Spleen (tissue), 11 donors: Measurements from ENCODE around the gene SUCO. TPM values are rescaled to one million over a fixed set of nuclear protein-coding genes. Genes with fewer than 3 reads are reported as not detected.

ENCODE experiments used
- DNase-seq: peaks from one replicate; pipeline ENCODE4 v3.0.0-alpha.2; 2020
- H3K27ac ChIP-seq, 8 donors: fragments of 200-600 bp; sonication (generic) in 7 of 8; 1 replicate in 4 of 8; 2 replicates in 4 of 8; pipeline versions ENCODE4 v1.5.0 to v1.8.0; 2016 to 2021; ENCODE audit warnings: inconsistent platforms in 4 of 8, mild to moderate bottlenecking in 4 of 8, moderate library complexity in 1 of 8
- H3K27me3 ChIP-seq, 7 donors: fragments of 200-600 bp; sonication (generic) in 6 of 7; replicated peaks in 1 of 7; 1 replicate in 4 of 7; 2 replicates in 3 of 7; pipeline versions ENCODE4 v1.5.0 to v1.8.0; 2016 to 2021; ENCODE audit warnings: inconsistent platforms in 3 of 7, mild to moderate bottlenecking in 1 of 7
- H3K36me3 ChIP-seq, 6 donors: fragments of 200-600 bp; sonication (generic) in 5 of 6; 1 replicate in 4 of 6; 2 replicates in 2 of 6; pipeline versions ENCODE4 v1.5.0 to v1.8.0; 2016 to 2021; ENCODE audit warnings: inconsistent platforms in 2 of 6
- H3K4me1 ChIP-seq, 6 donors: fragments of 200-600 bp; sonication (generic) in 5 of 6; 1 replicate in 3 of 6; 2 replicates in 3 of 6; pipeline versions ENCODE4 v1.5.0 to v1.8.0; 2016 to 2021; ENCODE audit warnings: inconsistent platforms in 3 of 6
- H3K4me3 ChIP-seq, 8 donors: fragments of 200-600 bp; sonication (generic) in 7 of 8; 1 replicate in 4 of 8; 2 replicates in 4 of 8; pipeline versions ENCODE4 v1.5.0 to v1.8.0; 2016 to 2021; ENCODE audit warnings: inconsistent platforms in 4 of 8, mild to moderate bottlenecking in 4 of 8, moderate library complexity in 2 of 8
- H3K9me3 ChIP-seq, 8 donors: fragments of 200-600 bp; sonication (generic) in 7 of 8; 1 replicate in 4 of 8; 2 replicates in 4 of 8; pipeline versions ENCODE4 v1.5.0 to v1.8.0; 2016 to 2021; ENCODE audit warnings: inconsistent platforms in 4 of 8
- POLR2A ChIP-seq, 3 donors: fragments of 450-650 bp; IDR thresholded peaks; one replicate each; pipeline ENCODE4 v1.5.1; 2017; ENCODE audit warnings: antibody characterized with exemption in 3 of 3, mild to moderate bottlenecking in 1 of 3
- POLR2AphosphoS5 ChIP-seq, 3 donors: sonication (generic); formaldehyde crosslinking; IDR thresholded peaks; one replicate each; pipeline ENCODE4 v1.5.1; 2017; ENCODE audit warnings: antibody characterized with exemption in 3 of 3
- WGBS, 5 donors: extraction: QIAGEN DNeasy Blood & Tissue Kit in 3 of 5; methylation state at CpG; one replicate each; pipeline versions ENCODE4 v1.1.5 to v1.1.7; 2013 to 2018; 5-methylcytosine and 5-hydroxymethylcytosine counted together
- intact Hi-C: fragments of 100-400 bp; cut with DNase I; formaldehyde crosslinking; loops from one replicate; pipeline ENCODE4 v1.15.0; 2023; ENCODE audit warnings: low total_unique reads
- polyA plus RNA-seq, 3 donors: library from polyadenylated mRNA; stranded (reverse); fragments of 200-250 nt; gene quantifications; one replicate each; pipeline ENCODE4 v1.2.1, GENCODE V29; 2013
- total RNA-seq, 7 donors: library from RNA; depleted of rRNA in 3 of 7; stranded (reverse); fragments of >200 nt in 3 of 7; fragmentation: NEBNext Ultra II Directional in 4 of 7; extraction: Animal tissue kit (Norgen Biotek cat#: 25700) in 4 of 7; gene quantifications; one replicate each; pipeline versions ENCODE4 v1.1.0 to v1.2.1, GENCODE V29; 2016 to 2021
- TF ChIP-seq, protein P1 (sequence below), 11 experiments: fragments of 200-600 bp in 7 of 11; fragments of 450-650 bp in 4 of 11; sonication (generic) in 4 of 11; IDR thresholded peaks in 8 of 11; conservative IDR thresholded peaks in 3 of 11; 1 replicate in 7 of 11; 2 replicates in 4 of 11; pipeline versions ENCODE4 v1.4.0 to v1.8.0; 2016 to 2021; ENCODE audit warnings: antibody characterized with exemption in 11 of 11, inconsistent platforms in 4 of 11, mild to moderate bottlenecking in 1 of 11
- donor health status: healthy with polysubstance abuse.
- donor health status: DM: no; HTN: no; CAD: no; lungs with moderate emphysema.
- donor health status: DM: no; HTN: no; CAD: no.
- donor health status: Bipolar disorder and iron deficiency.
- donor health status: healthy.
- donor health status: DM: no; HTN: no; CAD: no.
- donor health status: DM: yes; HTN: yes; CAD: no.

SUCO gene
- total and polyA plus RNA-seq, 10 donors = 7.9 to 59.5 (median 39.5) TPM

DNA sequence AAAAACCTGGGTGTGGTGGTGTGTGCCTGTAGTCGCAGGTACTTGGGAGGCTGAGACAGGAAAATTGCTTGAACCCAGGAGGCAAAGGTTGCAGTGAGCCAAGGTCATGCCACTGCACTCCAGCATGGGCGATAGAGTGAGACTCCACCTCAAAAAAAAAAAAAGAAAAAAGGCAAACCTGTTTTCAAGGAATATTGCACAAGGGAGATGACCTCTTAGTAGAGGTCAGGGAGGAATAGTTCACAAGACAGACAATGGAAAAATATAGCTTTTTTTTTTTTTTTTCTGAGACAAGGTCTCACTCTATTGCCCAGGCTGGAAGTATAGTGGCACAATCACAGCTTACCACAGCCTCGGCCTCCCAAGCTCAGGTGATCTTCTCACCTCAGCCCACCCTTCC is 22.5 kb upstream of the SUCO start:
- 80 to 94% (median 91%) methylated on average over 3 of the region's 3 CpGs for WGBS, 5 donors
- TF ChIP-seq POLR2A (IDR thresholded peaks at IDR 0.05) = no peak
- TF ChIP-seq, protein P1, sequence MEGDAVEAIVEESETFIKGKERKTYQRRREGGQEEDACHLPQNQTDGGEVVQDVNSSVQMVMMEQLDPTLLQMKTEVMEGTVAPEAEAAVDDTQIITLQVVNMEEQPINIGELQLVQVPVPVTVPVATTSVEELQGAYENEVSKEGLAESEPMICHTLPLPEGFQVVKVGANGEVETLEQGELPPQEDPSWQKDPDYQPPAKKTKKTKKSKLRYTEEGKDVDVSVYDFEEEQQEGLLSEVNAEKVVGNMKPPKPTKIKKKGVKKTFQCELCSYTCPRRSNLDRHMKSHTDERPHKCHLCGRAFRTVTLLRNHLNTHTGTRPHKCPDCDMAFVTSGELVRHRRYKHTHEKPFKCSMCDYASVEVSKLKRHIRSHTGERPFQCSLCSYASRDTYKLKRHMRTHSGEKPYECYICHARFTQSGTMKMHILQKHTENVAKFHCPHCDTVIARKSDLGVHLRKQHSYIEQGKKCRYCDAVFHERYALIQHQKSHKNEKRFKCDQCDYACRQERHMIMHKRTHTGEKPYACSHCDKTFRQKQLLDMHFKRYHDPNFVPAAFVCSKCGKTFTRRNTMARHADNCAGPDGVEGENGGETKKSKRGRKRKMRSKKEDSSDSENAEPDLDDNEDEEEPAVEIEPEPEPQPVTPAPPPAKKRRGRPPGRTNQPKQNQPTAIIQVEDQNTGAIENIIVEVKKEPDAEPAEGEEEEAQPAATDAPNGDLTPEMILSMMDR (IDR thresholded peaks at IDR 0.05 in 8 of 11, conservative IDR thresholded peaks at IDR 0.05 in 3 of 11) = no peak
- TF ChIP-seq POLR2AphosphoS5 (IDR thresholded peaks at IDR 0.05) = no peak
- intact Hi-C loops = no loop called here
- H3K4me1 ChIP-seq = peaks cover 0 to 2% (median 0%) of the 10 kb centered on the region in 6 donors
- no peaks in the 10 kb centered on the region for H3K36me3 ChIP-seq
- no peak overlapping the region for H3K27ac ChIP-seq
- no peaks in the 10 kb centered on the region for H3K9me3 ChIP-seq
- H3K4me3 ChIP-seq = no peak overlapping the region
- H3K27me3 ChIP-seq = no peaks in the 10 kb centered on the region
- DNase-seq = no peak

DNA sequence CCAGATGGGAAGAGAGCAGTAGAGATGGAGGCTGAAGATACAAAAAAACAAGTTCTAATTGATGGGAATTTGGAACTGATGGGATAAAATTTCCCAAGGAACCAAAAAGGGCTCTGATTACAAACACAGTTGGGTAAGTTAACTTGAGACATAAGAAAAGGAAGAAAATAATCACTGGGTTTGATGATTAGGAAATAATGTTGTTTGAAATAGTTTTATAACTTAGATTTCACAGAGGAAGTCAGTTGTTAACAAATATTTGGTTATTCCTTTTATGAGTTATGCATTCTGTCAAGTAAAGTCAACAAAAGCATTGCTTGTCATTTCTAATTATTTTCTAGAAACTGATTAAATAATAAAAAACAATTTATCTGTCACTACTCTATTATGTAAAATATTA is 20.4 kb upstream of the SUCO start:
- intact Hi-C loops = no loop called here
- Histone ChIP-seq H3K4me3 (no peak overlapping the region), H3K9me3 (no peaks in the 10 kb centered on the region), H3K4me1 (peaks cover 0 to 18% (median 2%) of the 10 kb centered on the region in 6 donors), H3K27ac (no peak overlapping the region), H3K36me3 (no peaks in the 10 kb centered on the region), H3K27me3 (no peaks in the 10 kb centered on the region)
- DNase-seq = no peak
- TF ChIP-seq POLR2A (IDR thresholded peaks at IDR 0.05) = no peak
- TF ChIP-seq POLR2AphosphoS5 (IDR thresholded peaks at IDR 0.05) = no peak
- TF ChIP-seq, protein P1 (IDR thresholded peaks at IDR 0.05 in 8 of 11, conservative IDR thresholded peaks at IDR 0.05 in 3 of 11) = no peak

DNA sequence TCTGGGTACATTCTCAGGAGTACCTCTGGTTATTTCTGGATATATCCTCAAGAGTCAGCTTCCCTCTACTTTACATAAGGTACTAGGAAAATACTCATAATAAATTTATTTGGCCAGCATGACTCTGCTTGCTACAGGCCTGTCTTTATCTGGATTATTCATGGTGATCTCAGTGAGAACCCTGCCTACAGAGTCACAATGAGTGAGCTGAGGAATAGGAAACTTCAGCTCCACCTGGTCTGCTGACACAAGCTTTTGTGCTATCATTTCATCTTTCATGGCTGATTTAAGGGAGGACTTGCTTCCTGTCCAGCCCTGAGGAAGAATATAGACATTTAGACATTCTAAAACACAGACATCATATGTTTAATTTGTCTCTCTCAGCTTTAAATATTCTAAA is 19.5 kb upstream of the SUCO start:
- DNase-seq = no peak
- Histone ChIP-seq H3K36me3 (no peaks in the 10 kb centered on the region), H3K4me3 (no peak overlapping the region), H3K9me3 (no peaks in the 10 kb centered on the region), H3K27me3 (no peaks in the 10 kb centered on the region), H3K4me1 (peaks cover 0 to 26% (median 2%) of the 10 kb centered on the region in 6 donors), H3K27ac (no peak overlapping the region)
- TF ChIP-seq POLR2AphosphoS5 (IDR thresholded peaks at IDR 0.05) (no peak), POLR2A (IDR thresholded peaks at IDR 0.05) (no peak)
- TF ChIP-seq, protein P1 (IDR thresholded peaks at IDR 0.05 in 8 of 11, conservative IDR thresholded peaks at IDR 0.05 in 3 of 11) = no peak
- intact Hi-C loops = no loop called here

DNA sequence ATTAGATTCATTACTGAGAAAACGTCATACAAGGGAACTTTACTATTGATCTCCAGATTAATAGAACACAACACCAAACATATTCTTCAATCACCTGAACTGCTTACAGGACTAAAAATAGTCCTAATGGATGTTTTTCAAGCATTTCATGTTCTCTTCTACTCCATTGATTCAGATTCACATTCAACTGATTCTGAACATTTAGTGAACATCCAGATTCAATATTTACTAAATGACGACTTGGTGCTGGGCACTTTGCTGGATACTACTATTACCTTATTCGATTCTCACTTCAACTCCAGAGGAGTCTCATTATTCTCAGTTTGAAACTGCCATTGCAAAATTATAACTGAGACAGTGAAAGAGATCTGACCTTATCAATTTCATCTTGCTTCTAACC is 18.8 kb upstream of the SUCO start:
- Histone ChIP-seq H3K27ac (no peak overlapping the region), H3K4me1 (peaks cover 0 to 26% (median 2%) of the 10 kb centered on the region in 6 donors), H3K9me3 (no peaks in the 10 kb centered on the region), H3K4me3 (no peak overlapping the region), H3K27me3 (no peaks in the 10 kb centered on the region), H3K36me3 (no peaks in the 10 kb centered on the region)
- no peak for DNase-seq
- WGBS, 5 donors = 83 to 95% (median 92%) methylated on average over 3 of the region's 3 CpGs
- intact Hi-C loops = no loop called here
- TF ChIP-seq POLR2A (IDR thresholded peaks at IDR 0.05) (no peak), POLR2AphosphoS5 (IDR thresholded peaks at IDR 0.05) (no peak)
- TF ChIP-seq, protein P1 (IDR thresholded peaks at IDR 0.05 in 8 of 11, conservative IDR thresholded peaks at IDR 0.05 in 3 of 11) = no peak
